B cell (primary cell): ENCODE results near the gene PREB. TPM values are rescaled to one million over a fixed set of nuclear protein-coding genes. Genes with fewer than 3 reads are reported as not detected.

Source experiments
- ATAC-seq: fragments of 200-7000 bp; cut with Tn5 transposase; one replicate; pipeline ENCODE4 v1.10.0; 2021; ENCODE audit warnings: low read depth, mild to moderate bottlenecking, moderate number of reproducible peaks, moderate library complexity
- CTCF ChIA-PET: fragments of 350-600 bp; sonication (Branson Sonifier 250); formaldehyde crosslinking; loops from one replicate; lab custom pipeline; 2021; ENCODE audit warnings: antibody characterized with exemption, inconsistent platforms; lab: Charles Lee
- POLR2A ChIA-PET: fragments of 350-600 bp; sonication (Branson Sonifier 250); formaldehyde crosslinking; loops from one replicate; lab custom pipeline; 2021; ENCODE audit warnings: antibody characterized with exemption; lab: Charles Lee
- DNase-seq: peaks from one replicate; pipeline ENCODE4 v3.0.0; 2013
- H2AFZ ChIP-seq: 2 replicates; pipeline ENCODE4 v1.6.1; 2012; ENCODE audit warnings: mild to moderate bottlenecking, low read depth, low read length; ENCODE audit not compliant: insufficient read depth, poor library complexity, severe bottlenecking
- H3K27ac ChIP-seq, 2 donors: 1 replicate in 1 of 2; 2 replicates in 1 of 2; pipeline ENCODE4 v1.5.1; 2012 to 2013; ENCODE audit warnings: low read length in 2 of 2, mild to moderate bottlenecking in 2 of 2, moderate library complexity in 1 of 2
- H3K27me3 ChIP-seq, 4 experiments: fragments of 200-600 bp in 1 of 4; sonication (generic) in 1 of 4; replicated peaks in 1 of 4; 1 replicate in 2 of 4; 2 replicates in 2 of 4; pipeline versions ENCODE4 v1.6.1 to v1.7.0; 2013 to 2016; ENCODE audit warnings: low read length in 3 of 4, mild to moderate bottlenecking in 2 of 4, mixed read lengths in 1 of 4, moderate library complexity in 1 of 4; ENCODE audit not compliant: insufficient read depth in 4 of 4, control insufficient read depth in 3 of 4; ENCODE audit errors: control extremely low read depth in 1 of 4
- H3K36me3 ChIP-seq, 2 experiments: replicated peaks in 1 of 2; 1 replicate in 1 of 2; 2 replicates in 1 of 2; pipeline versions ENCODE4 v1.6.1 to v1.7.1; 2013; ENCODE audit warnings: low read length in 1 of 2; ENCODE audit not compliant: insufficient read depth in 2 of 2, control insufficient read depth in 1 of 2; ENCODE audit errors: control extremely low read depth in 1 of 2, extremely low read depth in 1 of 2
- H3K4me1 ChIP-seq, 2 donors: fragments of 200-600 bp in 1 of 2; sonication (generic) in 1 of 2; 1 replicate in 1 of 2; 2 replicates in 1 of 2; pipeline versions ENCODE4 v1.5.1 to v1.6.1; 2013 to 2017; ENCODE audit warnings: low read length in 2 of 2; ENCODE audit not compliant: control insufficient read depth in 2 of 2, insufficient read depth in 2 of 2
- H3K4me2 ChIP-seq: replicated peaks from 2 replicates; pipeline ENCODE3; 2012; ENCODE audit warnings: mild to moderate bottlenecking, low read depth, low read length; ENCODE audit not compliant: poor library complexity, severe bottlenecking
- H3K4me3 ChIP-seq, 5 experiments: fragments of 200-600 bp in 1 of 5; sonication (generic) in 1 of 5; 1 replicate in 3 of 5; 2 replicates in 2 of 5; pipeline versions ENCODE4 v1.5.1 to v1.7.0; 2011 to 2016; ENCODE audit warnings: low read length in 4 of 5, mild to moderate bottlenecking in 4 of 5, low read depth in 2 of 5, control low read depth in 1 of 5, moderate library complexity in 1 of 5; ENCODE audit not compliant: insufficient read depth in 1 of 5; ENCODE audit errors: control extremely low read depth in 1 of 5, extremely low read depth in 1 of 5
- H3K79me2 ChIP-seq: fragments of 200-600 bp; sonication (generic); one replicate; pipeline ENCODE4 v1.6.0; 2016; ENCODE audit warnings: low read length; ENCODE audit not compliant: control insufficient read depth, insufficient read depth
- H3K9ac ChIP-seq: fragments of 200-600 bp; sonication (generic); 2 replicates; pipeline ENCODE4 v1.6.1; 2017; ENCODE audit warnings: mild to moderate bottlenecking, low read length, moderate library complexity
- H3K9me3 ChIP-seq, 3 donors: one replicate each; pipeline versions ENCODE4 v1.6.1 to v1.7.1; 2013; ENCODE audit warnings: low read length in 2 of 3; ENCODE audit not compliant: control insufficient read depth in 2 of 3, insufficient read depth in 1 of 3; ENCODE audit errors: control extremely low read depth in 1 of 3
- H4K20me1 ChIP-seq: 2 replicates; pipeline ENCODE4 v1.6.0; 2012; ENCODE audit warnings: mild to moderate bottlenecking, low read length; ENCODE audit not compliant: insufficient read depth, control insufficient read depth, poor library complexity, severe bottlenecking
- H3K27ac Mint-ChIP-seq: one replicate; pipeline ENCODE4 v1.8.0; 2021; ENCODE audit warnings: mixed read lengths
- H3K27me3 Mint-ChIP-seq: one replicate; pipeline ENCODE4 v1.8.0; 2021; ENCODE audit warnings: mixed read lengths
- H3K4me1 Mint-ChIP-seq: one replicate; pipeline ENCODE4 v1.8.0; 2021; ENCODE audit warnings: mixed read lengths
- H3K4me3 Mint-ChIP-seq: one replicate; pipeline ENCODE4 v1.8.0; 2021; ENCODE audit warnings: mixed read lengths
- H3K9me3 Mint-ChIP-seq: one replicate; pipeline ENCODE4 v1.8.0; 2022; ENCODE audit warnings: mixed read lengths; ENCODE audit not compliant: insufficient read depth
- EZH2 ChIP-seq: IDR thresholded peaks from 2 replicates; pipeline ENCODE4 v1.6.1; 2012; ENCODE audit warnings: borderline replicate concordance, low read depth, mild to moderate bottlenecking, moderate library complexity, low read length; ENCODE audit not compliant: insufficient read depth, poor library complexity, severe bottlenecking
- WGBS: methylation state at CpG from one replicate; pipeline ENCODE4 v1.1.5; 2013; ENCODE audit warnings: missing lambda C conversion rate; ENCODE audit not compliant: insufficient coverage; 5-methylcytosine and 5-hydroxymethylcytosine counted together
- intact Hi-C: fragments of 100-400 bp; cut with micrococcal nuclease; formaldehyde crosslinking; loops from one replicate; pipeline ENCODE4 v1.10.0; 2022
- polyA plus RNA-seq: library from polyadenylated mRNA; depleted of rRNA; stranded (reverse); fragments of >200 nt; gene quantifications from 2 replicates; pipeline ENCODE4 v1.2.3, GENCODE V29; 2012
- total RNA-seq, 2 donors: library from RNA; stranded (reverse); fragments of 120-200 nt in 1 of 2; gene quantifications; 1 replicate in 1 of 2; 2 replicates in 1 of 2; pipeline versions ENCODE4 v1.2.3 to v1.2.4, GENCODE V29; 2013 to 2022
- TF ChIP-seq, protein P1 (sequence below): fragments of 200-600 bp; IDR thresholded peaks from one replicate; pipeline ENCODE4 v1.8.0; 2022; ENCODE audit warnings: antibody characterized with exemption, mild to moderate bottlenecking

PREB gene
- total and polyA plus RNA-seq, 2 donors (not counting 1 experiment from before 2014, with no cell fraction given), result 46.0 to 88.9 TPM

DNA sequence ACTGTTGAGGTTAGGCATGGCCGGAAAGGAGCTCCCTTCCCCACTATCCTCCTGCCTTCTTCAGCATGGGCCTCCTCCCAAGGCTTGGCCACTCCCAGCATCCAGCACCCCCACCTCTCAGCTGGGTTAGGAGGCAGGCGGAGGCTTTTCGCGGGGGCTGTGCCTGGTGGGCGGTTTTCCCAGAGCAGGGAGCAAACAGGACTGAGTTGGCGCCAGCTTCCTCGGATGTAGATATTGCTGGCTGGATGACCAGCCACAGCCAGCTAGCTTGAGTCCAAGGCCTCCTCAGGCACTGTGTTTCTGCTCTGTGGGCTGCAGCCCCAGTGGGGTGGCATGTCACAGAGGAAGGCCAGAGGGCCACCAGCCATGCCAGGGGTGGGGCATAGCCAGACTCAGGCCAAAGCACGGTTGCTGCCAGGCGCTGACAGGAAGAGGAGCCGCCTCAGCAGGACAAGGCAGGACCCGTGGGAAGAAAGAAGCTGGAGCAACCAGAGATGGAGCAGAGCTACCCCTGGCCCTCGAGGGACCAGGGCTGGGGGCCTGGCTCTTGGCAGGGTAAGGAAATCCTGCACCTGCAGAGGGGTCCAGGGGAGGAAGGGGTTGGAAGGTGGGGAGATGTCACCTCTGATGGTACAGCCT is 14.5 kb upstream of the PREB start, which contains the start of gene TCF23:
Gene TCF23, plus strand, starts transcription at position 204 of the 639 bp plus-strand sequence. Its CDS starts 130 bp downstream, at position 334.
- DNase-seq (no peak), ATAC-seq (no peak)
- Histone ChIP-seq H3K27ac (no peak within 1 kb of the TSS), H3K36me3 (no peaks in the 10 kb centered on the region), H3K9me3 (no peaks in the 10 kb centered on the region), H4K20me1 (no peaks in the 10 kb centered on the region), H3K27me3 (peaks cover 0 to 3% (median 0%) of the 10 kb centered on the region in 4 experiments), H3K4me3 (no peak within 1 kb of the TSS), H3K4me2 (no peak within 1 kb of the TSS), H3K4me1 (no peaks in the 10 kb centered on the region), H2AFZ (no peak within 1 kb of the TSS), H3K79me2 (no peaks in the 10 kb centered on the region), H3K9ac (no peak within 1 kb of the TSS)
- TF ChIP-seq, protein P1, sequence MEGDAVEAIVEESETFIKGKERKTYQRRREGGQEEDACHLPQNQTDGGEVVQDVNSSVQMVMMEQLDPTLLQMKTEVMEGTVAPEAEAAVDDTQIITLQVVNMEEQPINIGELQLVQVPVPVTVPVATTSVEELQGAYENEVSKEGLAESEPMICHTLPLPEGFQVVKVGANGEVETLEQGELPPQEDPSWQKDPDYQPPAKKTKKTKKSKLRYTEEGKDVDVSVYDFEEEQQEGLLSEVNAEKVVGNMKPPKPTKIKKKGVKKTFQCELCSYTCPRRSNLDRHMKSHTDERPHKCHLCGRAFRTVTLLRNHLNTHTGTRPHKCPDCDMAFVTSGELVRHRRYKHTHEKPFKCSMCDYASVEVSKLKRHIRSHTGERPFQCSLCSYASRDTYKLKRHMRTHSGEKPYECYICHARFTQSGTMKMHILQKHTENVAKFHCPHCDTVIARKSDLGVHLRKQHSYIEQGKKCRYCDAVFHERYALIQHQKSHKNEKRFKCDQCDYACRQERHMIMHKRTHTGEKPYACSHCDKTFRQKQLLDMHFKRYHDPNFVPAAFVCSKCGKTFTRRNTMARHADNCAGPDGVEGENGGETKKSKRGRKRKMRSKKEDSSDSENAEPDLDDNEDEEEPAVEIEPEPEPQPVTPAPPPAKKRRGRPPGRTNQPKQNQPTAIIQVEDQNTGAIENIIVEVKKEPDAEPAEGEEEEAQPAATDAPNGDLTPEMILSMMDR, result no peak
- no peak for TF ChIP-seq EZH2
- intact Hi-C loops, result no loop called here
- WGBS, result 90% methylated on average over 12 of the region's 12 CpGs
- Mint-ChIP-seq H3K27ac (no peak within 1 kb of the TSS), H3K27me3 (peaks cover 18% of the 10 kb centered on the region), H3K4me1 (no peaks in the 10 kb centered on the region), H3K9me3 (no peaks in the 10 kb centered on the region), H3K4me3 (no peak within 1 kb of the TSS)
- ChIA-PET CTCF (no interaction called here), POLR2A (interaction anchor here (1.0 kb wide), 1 partner anchor 13 kb away, joined by 3 read pairs; no protein-coding TSS in a partner anchor)

DNA sequence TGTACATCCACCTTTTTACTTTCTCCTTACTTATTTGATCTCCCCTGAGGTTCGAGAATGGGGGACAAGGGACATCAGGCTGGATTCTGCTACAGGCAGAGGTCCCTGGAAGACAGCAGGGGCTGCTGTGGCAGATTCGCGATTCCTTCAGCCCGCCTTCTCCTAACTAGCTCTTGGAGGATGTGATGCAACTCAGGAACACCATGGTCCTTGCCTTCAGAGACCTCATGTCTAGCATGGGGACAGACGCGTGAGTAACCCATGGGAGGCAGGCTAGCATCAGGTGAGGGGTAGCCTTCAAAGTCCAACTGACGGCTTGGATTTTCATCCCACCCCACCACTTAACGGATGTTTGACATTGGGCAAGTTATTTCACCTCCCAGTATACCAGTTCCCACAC is 13.5 kb upstream of the PREB start:
- no peak overlapping the region for H3K27ac Mint-ChIP-seq
- POLR2A ChIA-PET, result no interaction called here

More for the DNA sequence above, 13.5 kb upstream of the PREB start:
- TF ChIP-seq EZH2, result no peak
- TF ChIP-seq, protein P1, result no peak
- H3K9me3 Mint-ChIP-seq, result no peaks in the 10 kb centered on the region
- peaks cover 28% of the 10 kb centered on the region for H3K27me3 Mint-ChIP-seq
- 96% methylated on average over 5 of the region's 8 CpGs for WGBS
- Histone ChIP-seq H3K9ac (no peak overlapping the region), H3K36me3 (no peaks in the 10 kb centered on the region), H3K4me1 (no peaks in the 10 kb centered on the region), H3K4me3 (no peak overlapping the region), H3K79me2 (no peaks in the 10 kb centered on the region), H3K4me2 (no peak overlapping the region), H3K27ac (no peak overlapping the region), H2AFZ (no peak overlapping the region), H4K20me1 (no peaks in the 10 kb centered on the region), H3K9me3 (no peaks in the 10 kb centered on the region), H3K27me3 (peaks cover 0 to 3% (median 0%) of the 10 kb centered on the region in 4 experiments)
- H3K4me3 Mint-ChIP-seq, result no peak overlapping the region
- no peak for ATAC-seq
- CTCF ChIA-PET, result no interaction called here
- no peaks in the 10 kb centered on the region for H3K4me1 Mint-ChIP-seq
- no peak for DNase-seq
- intact Hi-C loops, result no loop called here
